Panc1 (cell line): ENCODE data around the gene MAP3K4. TPM values are rescaled to one million over a fixed set of nuclear protein-coding genes. Genes with fewer than 3 reads are reported as not detected.

Experiments used
- ATAC-seq: fragments of 200-7000 bp; cut with Tn5 transposase; 2 replicates; pipeline ENCODE4 v1.9.1; 2020; ENCODE audit warnings: mild to moderate bottlenecking, moderate library complexity
- BruUV-seq: library from RNA; stranded (reverse); fragments of 400-500 nt; replicated peaks from 2 replicates; lab custom pipeline; 2021; lab: Mats Ljungman, UMichigan
- CTCF ChIA-PET: fragments of 300-600 bp; sonication (Branson Sonifier 250); formaldehyde crosslinking; loops from one replicate; lab custom pipeline; 2022; ENCODE audit warnings: antibody characterized with exemption; lab: Charles Lee
- POLR2A ChIA-PET: fragments of 300-600 bp; sonication (Branson Sonifier 250); formaldehyde crosslinking; loops from one replicate; lab custom pipeline; 2022; ENCODE audit warnings: antibody characterized with exemption; lab: Charles Lee
- DNase-seq: peaks from one replicate; pipeline ENCODE4 v3.0.0-alpha.2; 2010; ENCODE audit warnings: low read depth, low spot score
- H3K27ac ChIP-seq: 2 replicates; pipeline ENCODE4 v1.5.1; 2011; ENCODE audit warnings: mild to moderate bottlenecking, low read length, inconsistent platforms
- H3K27me3 ChIP-seq: fragments of 200-500 bp; sonication (Bioruptor generic); 2 replicates; pipeline ENCODE4 v1.6.0; 2014; ENCODE audit warnings: low read length, inconsistent platforms; ENCODE audit not compliant: control insufficient read depth, insufficient read depth
- H3K36me3 ChIP-seq: fragments of 200-500 bp; sonication (Bioruptor generic); 2 replicates; pipeline ENCODE4 v1.5.1; 2014; ENCODE audit warnings: inconsistent platforms, mild to moderate bottlenecking, low read length, moderate library complexity; ENCODE audit not compliant: control insufficient read depth, insufficient read depth
- H3K4me1 ChIP-seq: 2 replicates; pipeline ENCODE4 v1.5.1; 2011; ENCODE audit warnings: inconsistent platforms, mild to moderate bottlenecking, low read length, moderate library complexity; ENCODE audit not compliant: control insufficient read depth, insufficient read depth
- H3K4me3 ChIP-seq, 2 experiments: 2 replicates each; pipeline ENCODE4 v1.5.1; 2011 to 2012; ENCODE audit warnings: low read depth in 2 of 2, low read length in 2 of 2, mild to moderate bottlenecking in 2 of 2, inconsistent platforms in 1 of 2, moderate library complexity in 1 of 2
- H3K9me3 ChIP-seq: fragments of 200-500 bp; sonication (Bioruptor generic); 2 replicates; pipeline ENCODE4 v1.5.1; 2014; ENCODE audit warnings: low read depth, mild to moderate bottlenecking, inconsistent platforms, low read length, moderate library complexity; ENCODE audit not compliant: control insufficient read depth, insufficient read depth
- POLR2AphosphoS5 ChIP-seq: IDR thresholded peaks from 2 replicates; pipeline ENCODE4 v1.6.1; 2012; ENCODE audit warnings: mild to moderate bottlenecking, low read depth, low read length, moderate library complexity
- SIN3A ChIP-seq: IDR thresholded peaks from 2 replicates; pipeline ENCODE4 v1.6.1; 2012; ENCODE audit warnings: low read depth, mild to moderate bottlenecking, low read length, moderate library complexity, borderline replicate concordance; ENCODE audit not compliant: insufficient read depth
- TCF7L2 ChIP-seq: IDR thresholded peaks from 2 replicates; pipeline ENCODE4 v1.6.1; 2011; ENCODE audit warnings: mild to moderate bottlenecking, low read depth, low read length, inconsistent platforms
- in situ Hi-C: cut with HindIII; loops from 2 replicates; pipeline ENCODE4 v1.10.0; 2016; ENCODE audit warnings: low sequenced_read_pairs, low pct_unique_long_range_greater_than_20kb
- intact Hi-C: fragments of 100-400 bp; cut with micrococcal nuclease; formaldehyde crosslinking; loops from one replicate; pipeline ENCODE4 v1.10.0; 2022; ENCODE audit not compliant: unreplicated experiment
- total RNA-seq: library from RNA; stranded (reverse); gene quantifications from one replicate; pipeline ENCODE4 v1.2.1, GENCODE V29; 2021; ENCODE audit not compliant: unreplicated experiment
- TF ChIP-seq, protein P1 (sequence below): fragments of 450-650 bp; IDR thresholded peaks from 2 replicates; pipeline ENCODE4 v1.5.1; 2017; ENCODE audit warnings: mild to moderate bottlenecking
- TF ChIP-seq, protein P2 (sequence below), 2 experiments: IDR thresholded peaks; 2 replicates each; pipeline ENCODE4 v1.6.1; 2011 to 2012; ENCODE audit warnings: low read depth in 2 of 2, control low read depth in 1 of 2, low read length in 1 of 2, mild to moderate bottlenecking in 1 of 2, moderate library complexity in 1 of 2; ENCODE audit not compliant: insufficient read depth in 1 of 2

MAP3K4 gene
- total RNA-seq, 1 experiment from 2014 or later: 49.3 TPM

DNA sequence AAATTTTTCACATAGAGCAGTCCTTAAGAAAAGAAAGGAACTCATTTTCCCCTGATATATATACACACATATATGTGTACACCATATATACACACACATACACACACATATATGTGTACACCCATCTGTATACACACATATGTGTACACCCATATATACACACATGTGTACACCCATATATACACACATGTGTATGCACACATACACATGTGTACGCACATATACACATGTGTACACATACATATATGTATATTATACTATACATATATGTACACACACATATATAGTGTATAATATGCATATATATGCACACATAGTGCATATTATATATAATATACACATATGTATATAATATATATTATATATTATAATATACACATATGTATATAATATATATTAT is 9.1 kb downstream of the MAP3K4 start:
- DNase-seq: no peak
- BruUV-seq: no TSS peak
- no peak for TF ChIP-seq SIN3A
- TF ChIP-seq, protein P1, sequence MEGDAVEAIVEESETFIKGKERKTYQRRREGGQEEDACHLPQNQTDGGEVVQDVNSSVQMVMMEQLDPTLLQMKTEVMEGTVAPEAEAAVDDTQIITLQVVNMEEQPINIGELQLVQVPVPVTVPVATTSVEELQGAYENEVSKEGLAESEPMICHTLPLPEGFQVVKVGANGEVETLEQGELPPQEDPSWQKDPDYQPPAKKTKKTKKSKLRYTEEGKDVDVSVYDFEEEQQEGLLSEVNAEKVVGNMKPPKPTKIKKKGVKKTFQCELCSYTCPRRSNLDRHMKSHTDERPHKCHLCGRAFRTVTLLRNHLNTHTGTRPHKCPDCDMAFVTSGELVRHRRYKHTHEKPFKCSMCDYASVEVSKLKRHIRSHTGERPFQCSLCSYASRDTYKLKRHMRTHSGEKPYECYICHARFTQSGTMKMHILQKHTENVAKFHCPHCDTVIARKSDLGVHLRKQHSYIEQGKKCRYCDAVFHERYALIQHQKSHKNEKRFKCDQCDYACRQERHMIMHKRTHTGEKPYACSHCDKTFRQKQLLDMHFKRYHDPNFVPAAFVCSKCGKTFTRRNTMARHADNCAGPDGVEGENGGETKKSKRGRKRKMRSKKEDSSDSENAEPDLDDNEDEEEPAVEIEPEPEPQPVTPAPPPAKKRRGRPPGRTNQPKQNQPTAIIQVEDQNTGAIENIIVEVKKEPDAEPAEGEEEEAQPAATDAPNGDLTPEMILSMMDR: no peak
- TF ChIP-seq, protein P2, sequence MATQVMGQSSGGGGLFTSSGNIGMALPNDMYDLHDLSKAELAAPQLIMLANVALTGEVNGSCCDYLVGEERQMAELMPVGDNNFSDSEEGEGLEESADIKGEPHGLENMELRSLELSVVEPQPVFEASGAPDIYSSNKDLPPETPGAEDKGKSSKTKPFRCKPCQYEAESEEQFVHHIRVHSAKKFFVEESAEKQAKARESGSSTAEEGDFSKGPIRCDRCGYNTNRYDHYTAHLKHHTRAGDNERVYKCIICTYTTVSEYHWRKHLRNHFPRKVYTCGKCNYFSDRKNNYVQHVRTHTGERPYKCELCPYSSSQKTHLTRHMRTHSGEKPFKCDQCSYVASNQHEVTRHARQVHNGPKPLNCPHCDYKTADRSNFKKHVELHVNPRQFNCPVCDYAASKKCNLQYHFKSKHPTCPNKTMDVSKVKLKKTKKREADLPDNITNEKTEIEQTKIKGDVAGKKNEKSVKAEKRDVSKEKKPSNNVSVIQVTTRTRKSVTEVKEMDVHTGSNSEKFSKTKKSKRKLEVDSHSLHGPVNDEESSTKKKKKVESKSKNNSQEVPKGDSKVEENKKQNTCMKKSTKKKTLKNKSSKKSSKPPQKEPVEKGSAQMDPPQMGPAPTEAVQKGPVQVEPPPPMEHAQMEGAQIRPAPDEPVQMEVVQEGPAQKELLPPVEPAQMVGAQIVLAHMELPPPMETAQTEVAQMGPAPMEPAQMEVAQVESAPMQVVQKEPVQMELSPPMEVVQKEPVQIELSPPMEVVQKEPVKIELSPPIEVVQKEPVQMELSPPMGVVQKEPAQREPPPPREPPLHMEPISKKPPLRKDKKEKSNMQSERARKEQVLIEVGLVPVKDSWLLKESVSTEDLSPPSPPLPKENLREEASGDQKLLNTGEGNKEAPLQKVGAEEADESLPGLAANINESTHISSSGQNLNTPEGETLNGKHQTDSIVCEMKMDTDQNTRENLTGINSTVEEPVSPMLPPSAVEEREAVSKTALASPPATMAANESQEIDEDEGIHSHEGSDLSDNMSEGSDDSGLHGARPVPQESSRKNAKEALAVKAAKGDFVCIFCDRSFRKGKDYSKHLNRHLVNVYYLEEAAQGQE (IDR thresholded peaks at IDR 0.05; ENCODE audit: insufficient read depth in 1 of 2, low read depth in 2 of 2, low read length in 1 of 2): no peak
- no peak for TF ChIP-seq POLR2AphosphoS5
- TF ChIP-seq TCF7L2: no peak
- POLR2A ChIA-PET: no interaction called here
- CTCF ChIA-PET: no interaction called here
- Histone ChIP-seq H3K27me3 (no peaks in the 10 kb centered on the region), H3K4me3 (no peak overlapping the region), H3K9me3 (no peaks in the 10 kb centered on the region), H3K27ac (no peak overlapping the region), H3K36me3 (no peaks in the 10 kb centered on the region; the same call in 1 of the 2 replicates), H3K4me1 (peaks cover 12% of the 10 kb centered on the region)
- in situ Hi-C loops (no loop called here), intact Hi-C loops (no loop called here)
- ATAC-seq: no peak

DNA sequence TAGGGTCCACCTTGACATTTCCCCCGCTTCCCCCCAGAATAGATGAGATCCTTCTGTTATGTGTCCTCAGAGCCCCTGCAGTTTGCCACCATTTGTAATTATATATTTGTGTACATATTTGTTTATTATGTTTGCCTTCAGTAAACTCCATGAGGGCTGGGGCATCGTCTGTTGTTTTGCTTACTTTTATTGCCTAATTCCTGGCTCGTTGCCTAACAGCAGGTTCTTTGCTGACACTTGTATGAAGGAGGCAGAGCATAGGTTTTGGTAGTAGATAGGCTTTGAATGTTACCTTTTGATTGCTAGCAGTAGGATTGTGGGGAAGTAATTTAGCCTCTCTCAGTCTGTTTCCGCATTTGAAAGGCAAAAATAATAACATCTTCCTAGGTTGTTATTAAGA is 9.9 kb downstream of the MAP3K4 start:
- Histone ChIP-seq H3K4me1 (peaks cover 6% of the 10 kb centered on the region), H3K4me3 (no peak overlapping the region), H3K9me3 (no peaks in the 10 kb centered on the region), H3K27ac (no peak overlapping the region), H3K27me3 (no peaks in the 10 kb centered on the region), H3K36me3 (no peaks in the 10 kb centered on the region; the same call in 1 of the 2 replicates)
- POLR2A ChIA-PET: no interaction called here
- no TSS peak for BruUV-seq
- ATAC-seq: no peak
- CTCF ChIA-PET: no interaction called here
- no peak for DNase-seq
- TF ChIP-seq POLR2AphosphoS5 (no peak), TCF7L2 (no peak), SIN3A (no peak)
- TF ChIP-seq, protein P2 (IDR thresholded peaks at IDR 0.05; ENCODE audit: insufficient read depth in 1 of 2, low read depth in 2 of 2, low read length in 1 of 2): no peak
- TF ChIP-seq, protein P1: no peak
- intact Hi-C loops (no loop called here), in situ Hi-C loops (no loop called here)
